ENCODE results near the gene SRRM4.

- TF ChIP-seq EZH2 (IDR thresholded peaks at IDR 0.05; ENCODE audit: low read length) = no peak
- no peak for TF ChIP-seq CTCF (optimal IDR thresholded peaks at IDR 0.05 in 1 of 3, IDR thresholded peaks at IDR 0.05 in 1 of 3, conservative IDR thresholded peaks at IDR 0.05 in 1 of 3; ENCODE audit: extremely low read depth in 1 of 3, insufficient read depth in 2 of 3, low read length in 3 of 3)
These were observed 198.1 kb downstream of the SRRM4 start for GRCh38 chr12:119179335-119180021.

Data from keratinocyte (primary cell).